ENCODE measurements around the gene PPP1CC. TPM values are rescaled to one million over a fixed set of nuclear protein-coding genes. Genes with fewer than 3 reads are reported as not detected.

The PPP1CC gene
- 156 TPM for total RNA-seq
- long read RNA-seq, transcript PPP1CC-202 (8 exons, 1,472 nt): minor isoform, 11 of 149 reads
- long read RNA-seq, transcript PPP1CC-201 (7 exons, 2,559 nt): major isoform, 123 of 149 reads
- long read RNA-seq, partial matches to known transcripts: 1 of 149 reads
- long read RNA-seq, other reads (novel, unspliced or antisense): 13 of 149 reads

- TF ChIP-seq CTCF (IDR thresholded peaks at IDR 0.05; ENCODE audit: borderline replicate concordance): no peak
- H3K27ac ChIP-seq (replicated peaks): peak within 1 kb of the TSS; percentile 95
- H3K4me3 ChIP-seq: peak within 1 kb of the TSS; percentile 100
- peaks cover 71% of the 10 kb centered on the region for H3K4me1 ChIP-seq
- no peaks in the 10 kb centered on the region for H3K27me3 ChIP-seq (ENCODE audit: low read depth)
- no peaks in the 10 kb centered on the region for H3K36me3 ChIP-seq
- intact Hi-C loops (cut with micrococcal nuclease): no loop called here
- H3K9me3 ChIP-seq (replicated peaks): no peaks in the 10 kb centered on the region
- DNase-seq: peak; percentile 94
These were observed at the start of gene PPP1CC for GRCh38 chr12:110742718-110743570. Gene PPP1CC, minus strand, starts transcription at chr12:110742891. Its CDS starts 184 bp downstream, at chr12:110742707.

GRCh38 chr12:110791589-110791988 is 48.9 kb upstream of the PPP1CC start:
- DNase-seq: no peak
- Histone ChIP-seq H3K27ac (replicated peaks) (no peak overlapping the region), H3K9me3 (replicated peaks) (no peaks in the 10 kb centered on the region), H3K27me3 (ENCODE audit: low read depth) (no peaks in the 10 kb centered on the region), H3K4me1 (peaks cover 32% of the 10 kb centered on the region), H3K4me3 (no peak overlapping the region), H3K36me3 (no peaks in the 10 kb centered on the region)
- no peak for TF ChIP-seq CTCF (IDR thresholded peaks at IDR 0.05; ENCODE audit: borderline replicate concordance)
- intact Hi-C loops (cut with micrococcal nuclease): no loop called here

GRCh38 chr12:110790301-110790700 is 47.6 kb upstream of the PPP1CC start:
- H3K27me3 ChIP-seq (ENCODE audit: low read depth): no peaks in the 10 kb centered on the region
- no peak overlapping the region for H3K4me3 ChIP-seq
- no peak for DNase-seq
- H3K4me1 ChIP-seq: peaks cover 32% of the 10 kb centered on the region
- no peak for TF ChIP-seq CTCF (IDR thresholded peaks at IDR 0.05; ENCODE audit: borderline replicate concordance)
- no peaks in the 10 kb centered on the region for H3K36me3 ChIP-seq
- intact Hi-C loops (cut with micrococcal nuclease): no loop called here
- H3K9me3 ChIP-seq (replicated peaks): no peaks in the 10 kb centered on the region
- H3K27ac ChIP-seq (replicated peaks): peak overlapping the region; percentile 46

GRCh38 chr12:110786012-110786411 is 43.3 kb upstream of the PPP1CC start:
- Histone ChIP-seq H3K36me3 (no peaks in the 10 kb centered on the region), H3K9me3 (replicated peaks) (no peaks in the 10 kb centered on the region), H3K4me3 (no peak overlapping the region), H3K27ac (replicated peaks) (no peak overlapping the region), H3K27me3 (ENCODE audit: low read depth) (no peaks in the 10 kb centered on the region), H3K4me1 (peaks cover 14% of the 10 kb centered on the region)
- DNase-seq: no peak
- intact Hi-C loops (cut with micrococcal nuclease): no loop called here
- no peak for TF ChIP-seq CTCF (IDR thresholded peaks at IDR 0.05; ENCODE audit: borderline replicate concordance)

GRCh38 chr12:110785240-110785639 is 42.5 kb upstream of the PPP1CC start:
- TF ChIP-seq CTCF (IDR thresholded peaks at IDR 0.05; ENCODE audit: borderline replicate concordance): no peak
- intact Hi-C loops (cut with micrococcal nuclease): no loop called here
- Histone ChIP-seq H3K36me3 (no peaks in the 10 kb centered on the region), H3K27me3 (ENCODE audit: low read depth) (no peaks in the 10 kb centered on the region), H3K27ac (replicated peaks) (no peak overlapping the region), H3K9me3 (replicated peaks) (no peaks in the 10 kb centered on the region), H3K4me3 (no peak overlapping the region), H3K4me1 (peaks cover 7% of the 10 kb centered on the region)
- DNase-seq: no peak
